Esophagus (tissue), 2 donors: ENCODE results near the gene CLIC1. TPM values are rescaled to one million over a fixed set of nuclear protein-coding genes. Genes with fewer than 3 reads are reported as not detected.

Experiments
- H3K27ac ChIP-seq, 2 donors: one replicate each; pipeline ENCODE4 v1.5.1; 2013; ENCODE audit warnings: low read depth in 2 of 2, mild to moderate bottlenecking in 2 of 2, inconsistent platforms in 1 of 2, low read length in 1 of 2, moderate library complexity in 1 of 2
- H3K27me3 ChIP-seq, 2 donors: one replicate each; pipeline ENCODE4 v1.6.1; 2013; ENCODE audit warnings: low read length in 2 of 2, control low read depth in 1 of 2, mild to moderate bottlenecking in 1 of 2; ENCODE audit not compliant: insufficient read depth in 2 of 2, control insufficient read depth in 1 of 2
- H3K36me3 ChIP-seq, 2 donors: one replicate each; pipeline ENCODE4 v1.6.1; 2013; ENCODE audit warnings: low read length in 1 of 2; ENCODE audit not compliant: control insufficient read depth in 2 of 2, insufficient read depth in 2 of 2
- H3K4me1 ChIP-seq, 2 donors: one replicate each; pipeline ENCODE4 v1.6.1; 2013; ENCODE audit warnings: low read length in 1 of 2; ENCODE audit not compliant: control insufficient read depth in 2 of 2, insufficient read depth in 2 of 2
- H3K4me3 ChIP-seq, 2 donors: one replicate each; pipeline ENCODE4 v1.5.1; 2013; ENCODE audit warnings: low read length in 2 of 2, mild to moderate bottlenecking in 2 of 2, low read depth in 1 of 2, moderate library complexity in 1 of 2
- H3K9me3 ChIP-seq, 2 donors: one replicate each; pipeline ENCODE4 v1.6.1; 2013; ENCODE audit warnings: mild to moderate bottlenecking in 2 of 2, low read depth in 1 of 2, low read length in 1 of 2, moderate library complexity in 1 of 2; ENCODE audit not compliant: control insufficient read depth in 2 of 2, insufficient read depth in 1 of 2
- WGBS, 2 donors: extraction: QIAGEN DNeasy Blood & Tissue Kit; methylation state at CpG; one replicate each; pipeline ENCODE4 v1.1.7; 2013; 5-methylcytosine and 5-hydroxymethylcytosine counted together
- polyA plus RNA-seq, 2 donors: library from polyadenylated mRNA; stranded (reverse); fragments of 200-250 nt; gene quantifications; one replicate each; pipeline ENCODE4 v1.2.3, GENCODE V29; 2013
- donor health status: healthy with polysubstance abuse.
- donor health status: Bipolar disorder and iron deficiency.

Gene CLIC1
- polyA plus RNA-seq, 2 donors: 258 to 412 TPM

GRCh38 chr6:31760790-31761189 lies 24.5 kb upstream of the CLIC1 start:
- no peak overlapping the region for H3K27ac ChIP-seq
- H3K36me3 ChIP-seq: no peaks in the 10 kb centered on the region
- no peaks in the 10 kb centered on the region for H3K9me3 ChIP-seq
- no peak overlapping the region for H3K4me3 ChIP-seq
- H3K4me1 ChIP-seq: no peaks in the 10 kb centered on the region
- WGBS, 2 donors: 81 to 96% methylated on average over 5 of the region's 5 CpGs
- H3K27me3 ChIP-seq: no peaks in the 10 kb centered on the region

GRCh38 chr6:31758281-31758680 lies 22.0 kb upstream of the CLIC1 start:
- Histone ChIP-seq H3K27me3 (no peaks in the 10 kb centered on the region), H3K9me3 (no peaks in the 10 kb centered on the region), H3K4me1 (no peaks in the 10 kb centered on the region), H3K4me3 (no peak overlapping the region), H3K27ac (no peak overlapping the region), H3K36me3 (no peaks in the 10 kb centered on the region)
- WGBS, 2 donors: 93 to 97% methylated on average over 2 of the region's 2 CpGs

- no peaks in the 10 kb centered on the region for H3K9me3 ChIP-seq
- no peak overlapping the region for H3K27ac ChIP-seq
- WGBS, 2 donors: 69 to 70% methylated on average over 8 of the region's 8 CpGs
Observed at GRCh38 chr6:31752739-31753319, 16.5 kb upstream of the CLIC1 start.

GRCh38 chr6:31750411-31751022 lies 14.2 kb upstream of the CLIC1 start:
- no peaks in the 10 kb centered on the region for H3K9me3 ChIP-seq
- H3K27ac ChIP-seq: no peak overlapping the region
- peaks cover 0 to 3% of the 10 kb centered on the region in 2 donors for H3K36me3 ChIP-seq
- H3K4me1 ChIP-seq: peaks cover 0 to 2% of the 10 kb centered on the region in 2 donors
- no peak overlapping the region for H3K4me3 ChIP-seq
- no peaks in the 10 kb centered on the region for H3K27me3 ChIP-seq
- WGBS, 2 donors: 85 to 91% methylated on average over 7 of the region's 7 CpGs

More at GRCh38 chr6:31752739-31753319, 16.5 kb upstream of the CLIC1 start:
- no peak overlapping the region for H3K4me3 ChIP-seq
- no peaks in the 10 kb centered on the region for H3K36me3 ChIP-seq
- H3K27me3 ChIP-seq: no peaks in the 10 kb centered on the region
- no peaks in the 10 kb centered on the region for H3K4me1 ChIP-seq

GRCh38 chr6:31749301-31750036 lies 13.1 kb upstream of the CLIC1 start:
- H3K4me1 ChIP-seq: peaks cover 0 to 2% of the 10 kb centered on the region in 2 donors
- no peaks in the 10 kb centered on the region for H3K27me3 ChIP-seq
- H3K27ac ChIP-seq: no peak overlapping the region
- H3K4me3 ChIP-seq: no peak overlapping the region
- H3K9me3 ChIP-seq: no peaks in the 10 kb centered on the region
- peaks cover 0 to 3% of the 10 kb centered on the region in 2 donors for H3K36me3 ChIP-seq
- 87 to 90% methylated on average over 8 of the region's 8 CpGs for WGBS, 2 donors

GRCh38 chr6:31744422-31744821 lies 8.1 kb upstream of the CLIC1 start:
- 63 to 65% methylated on average over 1 of the region's 1 CpG for WGBS, 2 donors
- Histone ChIP-seq H3K36me3 (peaks cover 0 to 3% of the 10 kb centered on the region in 2 donors), H3K4me3 (no peak overlapping the region), H3K27ac (no peak overlapping the region), H3K4me1 (peaks cover 0 to 2% of the 10 kb centered on the region in 2 donors), H3K27me3 (no peaks in the 10 kb centered on the region), H3K9me3 (no peaks in the 10 kb centered on the region)

GRCh38 chr6:31742894-31743293 lies 6.6 kb upstream of the CLIC1 start:
- WGBS, 2 donors: 80 to 84% methylated on average over 3 of the region's 3 CpGs
- H3K27ac ChIP-seq: no peak overlapping the region
- peaks cover 0 to 3% of the 10 kb centered on the region in 2 donors for H3K36me3 ChIP-seq
- H3K27me3 ChIP-seq: no peaks in the 10 kb centered on the region
- H3K4me3 ChIP-seq: no peak overlapping the region
- H3K4me1 ChIP-seq: peaks cover 0 to 7% of the 10 kb centered on the region in 2 donors
- no peaks in the 10 kb centered on the region for H3K9me3 ChIP-seq

GRCh38 chr6:31741815-31742214 lies 5.5 kb upstream of the CLIC1 start:
- WGBS, 2 donors: 72 to 76% methylated on average over 2 of the region's 2 CpGs
- peak overlapping the region in 1 of 2 donors; percentile 3 for H3K27ac ChIP-seq

GRCh38 chr6:31740397-31741223 lies 4.3 kb upstream of the CLIC1 start:
- 14 to 16% methylated on average over 29 of the region's 29 CpGs for WGBS, 2 donors
- Histone ChIP-seq H3K36me3 (no peaks in the 10 kb centered on the region), H3K27ac (peak overlapping the region; percentile 78 to 98), H3K9me3 (no peaks in the 10 kb centered on the region), H3K27me3 (no peaks in the 10 kb centered on the region), H3K4me3 (peak overlapping the region; percentile 74 to 83), H3K4me1 (peaks cover 3 to 10% of the 10 kb centered on the region in 2 donors)

More at GRCh38 chr6:31741815-31742214, 5.5 kb upstream of the CLIC1 start:
- H3K27me3 ChIP-seq: no peaks in the 10 kb centered on the region
- H3K36me3 ChIP-seq: no peaks in the 10 kb centered on the region
- no peak overlapping the region for H3K4me3 ChIP-seq
- H3K9me3 ChIP-seq: no peaks in the 10 kb centered on the region
- peaks cover 1 to 7% of the 10 kb centered on the region in 2 donors for H3K4me1 ChIP-seq
